C4-2B (cell line): ENCODE data around the gene NSD2.

Source experiments
- H3K27ac ChIP-seq: fragments of 450-650 bp; 2 replicates; pipeline ENCODE4 v1.5.1; 2017
- ZFX ChIP-seq: fragments of 450-650 bp; IDR thresholded peaks from 2 replicates; pipeline ENCODE4 v1.6.1; 2017
- TF ChIP-seq, protein P1 (sequence below): fragments of 450-650 bp; conservative IDR thresholded peaks from 2 replicates; pipeline ENCODE4 v1.5.1; 2017; ENCODE audit warnings: mild to moderate bottlenecking

The NSD2 gene

DNA sequence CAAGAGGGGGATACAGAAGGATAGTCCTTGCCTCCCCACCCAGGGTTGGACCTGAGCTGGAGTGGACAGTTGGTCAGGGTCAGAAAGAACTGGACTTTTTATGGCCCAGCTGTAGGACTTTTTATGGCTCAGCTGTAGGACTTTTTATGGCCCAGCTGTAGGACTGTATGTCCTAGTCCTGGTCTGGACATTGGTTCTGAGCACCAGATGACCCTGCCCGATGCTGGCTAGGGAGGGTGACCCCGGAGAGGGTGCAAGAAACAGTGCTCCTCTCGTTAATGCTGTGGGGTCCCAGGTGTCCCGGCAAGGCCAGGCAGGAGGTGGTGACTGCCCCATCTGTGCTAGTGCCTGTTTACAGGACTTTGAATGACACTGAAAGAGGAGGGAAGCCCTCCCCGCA lies 13.3 kb upstream of the NSD2 start:
- TF ChIP-seq ZFX: no peak
- TF ChIP-seq, protein P1, sequence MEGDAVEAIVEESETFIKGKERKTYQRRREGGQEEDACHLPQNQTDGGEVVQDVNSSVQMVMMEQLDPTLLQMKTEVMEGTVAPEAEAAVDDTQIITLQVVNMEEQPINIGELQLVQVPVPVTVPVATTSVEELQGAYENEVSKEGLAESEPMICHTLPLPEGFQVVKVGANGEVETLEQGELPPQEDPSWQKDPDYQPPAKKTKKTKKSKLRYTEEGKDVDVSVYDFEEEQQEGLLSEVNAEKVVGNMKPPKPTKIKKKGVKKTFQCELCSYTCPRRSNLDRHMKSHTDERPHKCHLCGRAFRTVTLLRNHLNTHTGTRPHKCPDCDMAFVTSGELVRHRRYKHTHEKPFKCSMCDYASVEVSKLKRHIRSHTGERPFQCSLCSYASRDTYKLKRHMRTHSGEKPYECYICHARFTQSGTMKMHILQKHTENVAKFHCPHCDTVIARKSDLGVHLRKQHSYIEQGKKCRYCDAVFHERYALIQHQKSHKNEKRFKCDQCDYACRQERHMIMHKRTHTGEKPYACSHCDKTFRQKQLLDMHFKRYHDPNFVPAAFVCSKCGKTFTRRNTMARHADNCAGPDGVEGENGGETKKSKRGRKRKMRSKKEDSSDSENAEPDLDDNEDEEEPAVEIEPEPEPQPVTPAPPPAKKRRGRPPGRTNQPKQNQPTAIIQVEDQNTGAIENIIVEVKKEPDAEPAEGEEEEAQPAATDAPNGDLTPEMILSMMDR: no peak
- H3K27ac ChIP-seq: no peak overlapping the region; the same call in 1 of the 2 replicates

DNA sequence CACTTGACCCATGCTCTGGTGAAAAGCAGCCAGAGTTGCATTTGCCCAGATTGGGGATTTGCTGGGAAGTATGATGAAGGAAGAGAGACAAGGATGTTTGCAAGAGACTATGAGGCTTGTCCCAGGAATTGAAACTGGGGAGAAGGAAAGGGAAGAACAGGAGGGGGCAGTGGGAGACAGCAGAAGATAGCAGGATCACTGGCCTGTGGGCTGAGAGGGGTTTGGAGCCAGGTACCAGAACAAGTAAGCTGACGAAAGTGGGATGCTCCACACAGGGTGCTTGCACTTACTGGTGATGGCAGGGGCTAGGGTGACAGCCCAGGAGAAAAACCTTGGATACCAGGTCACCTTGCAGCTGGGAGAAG lies 11.8 kb upstream of the NSD2 start:
- no peak overlapping the region for H3K27ac ChIP-seq

DNA sequence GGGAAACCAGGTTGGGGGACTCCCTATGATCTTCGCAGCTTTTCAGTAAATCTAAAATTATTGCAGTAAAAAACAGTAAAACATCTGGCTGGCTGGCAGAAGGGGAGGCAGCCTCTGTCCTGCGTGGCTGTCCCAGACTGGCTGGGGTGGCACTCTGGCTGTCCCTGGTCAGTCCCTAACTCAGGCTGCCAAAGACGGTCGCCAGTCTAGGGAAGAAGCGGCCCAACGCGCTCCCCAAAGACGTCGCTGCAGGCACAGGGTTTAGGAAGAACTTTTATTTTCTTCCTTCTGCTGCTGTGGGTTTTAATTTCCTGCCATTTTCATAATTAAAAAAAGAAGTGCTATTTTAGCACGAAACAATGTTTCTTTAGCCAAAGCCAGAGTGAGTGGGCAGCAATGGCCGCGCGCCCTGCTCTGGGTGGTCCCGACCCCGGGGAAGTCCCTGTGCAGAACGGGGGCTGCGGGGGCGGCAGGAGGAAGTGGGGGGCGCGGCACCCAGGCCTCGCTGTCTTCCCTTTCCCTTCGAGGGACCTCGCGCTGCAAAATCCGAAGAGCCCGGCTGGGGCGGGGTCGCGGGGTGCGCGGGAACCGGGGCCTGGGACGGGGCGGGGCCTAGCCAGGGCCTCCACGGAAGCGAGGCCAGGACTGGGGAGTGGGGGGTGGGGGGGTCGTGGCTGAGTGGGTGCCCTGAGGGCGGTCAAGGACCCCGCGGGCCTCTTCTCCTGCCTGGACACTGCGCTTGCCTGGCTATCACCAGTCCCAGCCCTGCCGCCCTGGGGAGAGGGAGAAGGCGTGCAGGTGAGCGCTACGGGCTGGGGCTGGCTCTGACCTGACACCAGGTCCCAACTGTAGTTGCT lies 8.9 kb upstream of the NSD2 start:
- TF ChIP-seq ZFX: no peak
- TF ChIP-seq, protein P1: no peak
- no peak overlapping the region for H3K27ac ChIP-seq

More for the DNA sequence above, 11.8 kb upstream of the NSD2 start:
- TF ChIP-seq, protein P1: no peak
- no peak for TF ChIP-seq ZFX

DNA sequence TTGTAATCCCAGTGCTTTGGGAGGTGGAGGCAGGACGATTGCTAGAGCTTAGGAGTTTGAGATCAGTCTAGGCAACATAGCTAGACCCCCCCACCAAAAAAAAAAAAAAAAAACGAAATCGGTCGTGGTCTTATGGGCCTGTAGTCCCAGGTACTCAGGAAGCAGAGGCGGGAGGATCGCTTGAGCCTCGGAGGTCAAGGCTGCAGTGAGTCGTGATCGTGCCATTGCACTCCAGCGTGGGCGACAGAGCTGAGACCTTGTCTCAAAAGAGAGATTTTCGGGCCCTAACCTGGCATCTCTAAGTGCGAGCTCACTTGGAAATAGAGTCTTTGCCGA lies 8.3 kb upstream of the NSD2 start:
- TF ChIP-seq ZFX: no peak
- TF ChIP-seq, protein P1: no peak
- no peak overlapping the region for H3K27ac ChIP-seq

DNA sequence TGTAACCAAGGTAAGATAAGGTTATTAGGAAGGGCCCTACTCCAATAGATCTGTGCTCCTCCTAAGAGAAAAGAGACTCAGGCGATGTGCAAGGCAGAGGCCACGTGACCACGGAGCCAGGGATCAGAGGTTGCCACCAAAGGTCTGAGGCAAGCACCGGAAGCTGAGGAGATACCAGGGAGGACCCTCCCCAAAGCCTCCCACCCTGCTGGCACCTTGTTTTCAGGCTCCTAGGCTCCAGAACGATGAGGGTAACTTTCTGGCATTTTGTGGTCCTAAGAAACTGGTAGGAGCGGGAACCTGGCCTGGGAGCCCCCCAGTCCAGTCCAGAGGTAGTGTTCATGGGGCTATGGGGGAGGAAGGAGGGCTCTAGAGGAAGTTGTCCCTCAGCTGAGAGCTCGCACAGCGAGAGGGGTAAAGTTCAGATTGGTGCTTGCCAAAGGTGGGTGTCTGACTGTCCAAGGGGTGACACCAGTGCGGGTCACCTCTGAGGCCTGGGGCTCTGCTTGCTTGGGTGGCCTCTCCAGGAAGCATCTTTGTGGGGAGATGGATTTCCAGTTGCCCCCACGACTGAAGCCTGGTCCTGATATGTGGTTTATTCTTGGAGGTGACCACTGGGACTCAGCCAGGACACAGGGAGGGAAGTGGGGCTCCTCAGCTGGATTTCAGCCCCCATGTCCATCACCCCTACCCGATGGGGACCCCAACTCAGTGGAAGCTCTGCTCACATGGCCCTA lies 7.7 kb upstream of the NSD2 start:
- no peak overlapping the region for H3K27ac ChIP-seq
- TF ChIP-seq, protein P1: no peak
- TF ChIP-seq ZFX: no peak

DNA sequence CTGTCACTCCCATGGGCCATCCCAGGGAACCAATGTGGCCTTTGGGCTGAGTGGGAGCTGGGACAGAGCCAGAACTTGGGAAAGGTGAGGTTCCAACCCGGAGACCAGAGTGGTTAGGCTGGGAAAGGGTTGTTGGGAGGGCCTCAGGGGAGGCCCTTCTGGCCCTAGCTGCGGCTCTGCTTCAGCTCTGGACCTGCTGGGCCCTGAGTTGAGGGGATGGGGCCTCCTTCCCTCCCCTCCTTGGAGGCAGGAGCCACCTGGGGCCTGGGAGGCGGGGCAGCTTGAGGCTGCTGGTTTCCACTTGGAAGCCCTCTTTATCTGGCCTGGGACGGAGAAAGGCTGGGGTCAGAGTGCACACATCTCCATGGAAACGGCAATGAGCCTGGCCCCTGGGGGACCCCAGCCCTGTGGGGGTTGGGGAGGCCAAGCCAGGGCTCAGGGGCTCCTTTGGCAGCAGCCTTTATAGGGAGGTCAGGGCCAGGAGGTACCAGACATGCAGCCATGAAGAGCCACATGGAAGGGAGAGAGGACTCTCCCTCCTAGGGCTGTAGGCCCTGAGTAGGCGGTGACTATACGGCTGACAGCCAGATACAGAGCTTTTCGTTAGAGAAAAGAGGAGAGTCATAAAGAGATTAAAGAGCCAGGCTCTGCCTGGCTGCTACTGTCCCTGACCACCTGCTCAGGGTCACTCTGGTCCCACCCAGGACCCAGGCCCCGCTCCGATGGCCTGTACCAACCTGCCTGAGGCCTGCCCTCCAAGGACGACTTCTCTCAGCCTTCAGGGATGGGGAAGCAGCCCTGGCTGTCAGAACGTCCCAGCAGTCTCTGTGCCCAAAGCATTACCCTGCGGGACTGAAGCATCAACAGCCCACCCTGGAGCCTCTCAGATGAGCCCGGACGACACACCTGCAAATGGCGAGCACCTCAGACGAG lies 6.9 kb upstream of the NSD2 start:
- no peak overlapping the region for H3K27ac ChIP-seq
- TF ChIP-seq, protein P1: no peak
- no peak for TF ChIP-seq ZFX
